Suppressor macrophage treated with lipopolysaccharide for 4 hours (primary cell): ENCODE data around the gene STK32C.
"Not testable (repeated sequence)": the region's sequence is repeated elsewhere in the genome, so short reads cannot be mapped to it uniquely, and the experiment has no call there.

ENCODE experiments used
- DNase-seq: peaks from one replicate; pipeline ENCODE4 v3.0.0-alpha.2; 2020

Gene STK32C

DNA sequence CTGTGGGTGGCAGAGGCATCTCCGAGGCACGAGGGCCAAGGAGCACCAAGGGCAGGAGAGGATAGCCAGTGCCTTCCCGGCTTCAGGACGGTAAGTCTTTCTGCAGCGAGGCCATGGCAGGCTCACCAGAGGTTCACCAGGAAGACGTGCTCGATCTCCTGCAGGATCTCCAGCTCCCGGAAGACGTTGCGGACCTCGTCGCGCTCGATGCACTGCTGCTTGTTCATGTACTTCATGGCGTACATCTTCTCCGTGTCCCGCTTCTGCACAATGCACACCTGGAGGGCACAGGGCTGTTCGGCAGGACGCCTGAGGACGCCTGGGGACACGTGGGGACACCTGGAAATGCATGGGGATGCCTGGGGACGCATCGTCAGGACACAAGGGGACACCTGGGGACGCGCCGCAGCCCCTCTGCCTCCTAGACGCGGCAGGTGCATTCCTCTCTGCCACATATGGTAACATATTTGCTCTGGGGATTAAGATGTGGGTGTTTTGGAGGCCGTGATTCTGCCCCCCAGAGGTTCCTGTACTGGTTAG, 79.8 kb downstream of the STK32C start:
- DNase-seq: no peak

DNA sequence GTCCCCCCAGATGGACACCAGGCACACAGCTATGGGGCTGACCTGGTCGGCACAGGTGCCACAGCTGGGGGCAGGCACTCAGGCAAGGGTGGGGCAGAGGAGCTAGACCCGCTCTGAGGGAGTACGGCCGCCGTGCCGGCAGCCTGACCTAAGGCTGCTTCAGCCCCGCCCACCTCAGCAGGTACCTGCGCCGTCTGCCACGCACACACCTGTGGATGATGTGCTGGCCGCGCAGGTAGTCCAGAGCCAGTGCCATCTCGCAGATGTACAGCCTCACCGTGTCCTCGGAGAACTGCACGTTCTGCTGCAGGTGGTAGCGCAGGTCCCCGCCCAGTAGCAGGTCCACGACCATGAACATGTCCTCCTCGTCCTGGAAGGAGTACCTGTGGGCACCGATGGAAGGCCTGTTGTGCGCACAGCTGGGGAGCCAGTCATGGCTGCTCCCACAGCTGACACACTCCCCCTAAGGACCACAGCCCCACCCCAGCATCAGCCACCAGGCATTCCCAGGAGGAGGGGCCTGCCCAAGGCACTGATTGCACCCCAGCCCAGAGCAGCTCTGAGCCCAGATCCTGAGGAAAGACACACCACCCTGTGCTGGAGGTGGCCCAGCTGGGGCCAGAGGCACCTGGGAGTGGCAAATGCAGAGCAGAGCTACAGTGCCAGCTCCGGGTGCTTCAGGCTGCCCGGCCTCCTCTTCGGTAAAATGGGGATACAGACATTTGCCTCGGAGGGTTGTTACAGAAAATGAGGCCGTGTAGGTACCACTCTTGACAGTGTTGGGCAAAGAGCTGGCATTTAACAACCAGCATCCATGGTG, 81.0 kb downstream of the STK32C start:
- no peak for DNase-seq

DNA sequence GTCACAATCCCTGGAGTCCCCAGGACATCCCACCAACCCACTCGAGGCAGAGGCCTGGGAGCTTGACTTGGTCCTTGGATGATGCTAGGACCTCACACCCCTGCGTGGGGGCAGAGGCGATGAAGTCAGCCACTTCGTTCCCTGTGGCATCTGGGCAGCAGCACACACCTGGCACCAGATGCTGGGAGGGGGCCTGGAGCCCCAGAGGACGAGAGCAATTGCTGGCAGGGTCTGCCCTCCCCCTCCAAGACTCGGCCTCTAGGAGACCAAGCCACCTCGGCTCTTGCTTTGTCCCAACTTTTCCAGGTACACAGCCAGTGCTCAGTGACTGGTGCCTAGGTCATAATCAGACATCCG, 81.9 kb downstream of the STK32C start:
- no peak for DNase-seq

DNA sequence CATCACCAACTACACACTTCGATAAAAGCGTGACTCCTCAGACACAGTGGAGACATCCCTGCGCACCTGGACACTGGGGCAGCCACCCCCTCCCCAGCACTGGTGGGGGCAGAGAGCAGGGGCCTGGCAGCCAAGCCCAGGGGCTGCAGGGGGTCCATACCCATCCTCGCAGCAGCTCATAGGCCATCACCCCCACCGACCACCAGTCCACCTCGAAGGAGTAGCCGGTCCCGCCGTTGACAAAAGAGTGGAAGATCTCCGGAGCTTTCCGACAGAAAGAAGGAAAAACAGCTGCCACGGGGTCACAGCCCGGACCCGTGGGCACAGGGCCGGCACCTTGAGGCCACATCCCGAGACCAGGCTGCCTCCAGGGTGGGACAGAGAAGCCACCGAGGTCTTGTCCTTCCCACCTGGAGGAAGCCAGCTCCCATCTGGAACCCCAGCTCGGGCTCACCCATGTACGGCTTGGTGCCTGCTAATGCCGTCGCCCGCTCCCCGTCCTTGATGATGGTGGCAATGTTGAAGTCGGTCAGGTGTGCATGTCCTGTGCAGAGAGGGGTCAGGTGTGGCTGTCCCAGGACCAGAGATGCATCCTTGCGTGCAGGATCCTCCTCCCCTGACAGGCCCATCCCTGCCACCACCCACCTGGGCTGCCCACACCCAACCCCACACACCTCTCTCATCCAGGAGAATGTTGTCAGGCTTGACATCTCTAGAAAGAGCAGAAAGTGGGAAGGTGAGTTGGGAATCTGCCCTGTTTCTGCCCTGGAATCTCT, 82.5 kb downstream of the STK32C start:
- no peak for DNase-seq

DNA sequence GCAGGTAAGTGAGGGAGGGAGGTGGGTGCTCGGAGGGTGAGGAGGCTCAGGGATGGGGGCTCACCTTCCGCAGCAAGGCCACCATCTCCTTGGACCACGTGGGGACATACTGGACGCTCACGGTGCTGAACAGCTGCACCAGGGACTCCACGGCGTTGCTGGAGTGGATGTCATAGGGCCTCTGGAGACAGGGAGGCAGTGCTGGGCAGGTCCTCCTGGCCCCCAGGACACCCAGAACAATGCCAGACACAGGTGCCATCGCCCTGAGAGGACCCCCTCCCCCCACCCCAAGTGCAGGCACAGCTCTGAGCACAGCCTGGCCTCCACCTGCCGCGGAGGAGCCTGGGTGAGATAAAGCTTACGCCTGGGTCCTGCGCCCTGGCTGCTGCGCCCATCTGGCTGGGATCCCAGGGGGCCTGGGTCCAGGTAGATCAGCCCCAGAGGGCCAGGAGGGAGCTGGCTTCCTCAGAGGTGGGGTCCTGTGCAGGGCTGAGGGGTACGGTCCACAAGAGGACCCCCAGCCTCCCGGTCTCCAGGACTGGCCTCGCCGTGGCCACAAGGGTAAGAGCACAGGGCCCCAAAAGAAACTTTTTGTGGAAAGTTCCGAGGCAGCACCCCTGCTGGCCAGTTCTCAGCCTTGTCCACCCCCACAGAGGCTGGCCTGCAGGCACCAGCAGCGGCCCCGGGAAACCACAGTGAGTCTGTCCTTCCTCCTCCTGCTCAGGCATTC, 83.2 kb downstream of the STK32C start:
- DNase-seq: peak; percentile 32

DNA sequence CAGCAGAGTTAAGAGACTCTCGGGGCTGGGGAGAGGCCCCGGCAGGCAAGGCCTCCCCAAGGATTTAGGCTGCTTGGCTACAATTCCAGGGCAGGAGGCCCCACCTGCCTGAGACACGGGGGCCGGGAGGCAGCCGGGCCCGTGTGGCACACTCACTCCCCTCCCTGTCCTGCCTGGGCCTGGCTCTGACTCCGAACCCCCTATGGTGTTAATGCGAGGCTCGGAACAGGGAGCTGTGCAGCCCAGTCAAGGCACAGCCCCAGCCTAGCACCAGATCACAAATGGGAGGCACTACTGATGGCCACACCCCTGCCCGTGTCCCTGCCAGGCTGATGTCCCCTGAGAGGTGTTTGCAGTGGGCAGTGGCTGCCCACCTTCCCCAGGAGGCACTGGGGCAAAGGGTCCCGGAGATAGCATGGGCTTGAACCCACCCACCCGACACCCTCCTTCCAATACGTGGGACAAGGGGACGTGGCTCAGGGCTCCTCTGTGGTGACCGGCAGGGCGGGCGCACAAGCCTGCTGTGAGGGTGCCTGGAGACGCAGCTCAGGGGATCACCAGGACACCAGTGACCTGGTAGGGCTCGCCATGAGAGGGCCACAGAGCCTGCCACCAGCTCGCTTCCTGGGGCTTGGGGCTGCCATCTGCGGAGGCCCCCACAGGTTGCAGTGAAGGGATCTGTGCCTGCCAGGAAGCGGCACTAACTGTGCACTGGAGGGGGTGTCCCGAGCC, 84.0 kb downstream of the STK32C start:
- DNase-seq: no peak

DNA sequence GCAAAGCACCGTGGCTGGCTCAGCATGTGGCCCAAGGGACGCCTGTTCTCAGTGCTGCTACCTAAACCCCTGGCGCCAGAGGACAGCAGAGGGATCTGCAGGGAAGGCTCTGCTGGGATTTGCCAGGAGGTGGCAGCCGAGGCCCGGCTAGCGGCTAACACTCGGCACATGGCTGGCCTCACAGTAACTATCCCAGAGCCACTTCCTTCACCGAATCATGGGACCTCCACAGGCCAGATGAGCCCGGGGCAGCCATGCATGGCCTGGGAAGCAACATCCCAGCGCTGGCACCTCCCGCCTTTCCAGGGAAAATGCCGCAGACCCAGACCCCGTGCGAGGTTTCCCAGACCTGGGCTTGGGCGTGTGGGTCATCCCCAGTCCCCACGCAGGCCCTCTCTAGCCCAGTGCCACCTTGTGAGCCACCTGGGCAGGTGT, 84.6 kb downstream of the STK32C start:
- peak; percentile 91 for DNase-seq

DNA sequence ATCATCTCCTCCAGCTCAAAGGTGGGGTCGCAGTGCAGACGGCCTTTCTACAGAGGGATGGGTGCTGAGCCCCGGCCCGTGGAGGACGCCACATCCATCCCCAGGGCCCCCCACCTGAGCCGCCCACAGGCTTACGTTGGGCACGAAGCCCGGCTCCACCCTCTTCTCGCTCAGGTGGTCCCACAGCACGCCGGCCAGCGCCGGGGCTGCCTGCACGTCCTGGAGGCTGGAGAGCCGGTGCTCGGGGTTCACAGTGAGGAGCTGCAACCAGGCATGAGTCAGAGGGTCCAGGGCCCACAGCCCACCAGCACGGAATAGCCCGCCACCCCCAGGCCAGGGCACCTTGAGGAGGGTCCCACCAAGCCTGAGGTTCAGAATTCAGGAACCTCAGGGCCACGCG, 85.0 kb downstream of the STK32C start:
- DNase-seq: no peak

DNA sequence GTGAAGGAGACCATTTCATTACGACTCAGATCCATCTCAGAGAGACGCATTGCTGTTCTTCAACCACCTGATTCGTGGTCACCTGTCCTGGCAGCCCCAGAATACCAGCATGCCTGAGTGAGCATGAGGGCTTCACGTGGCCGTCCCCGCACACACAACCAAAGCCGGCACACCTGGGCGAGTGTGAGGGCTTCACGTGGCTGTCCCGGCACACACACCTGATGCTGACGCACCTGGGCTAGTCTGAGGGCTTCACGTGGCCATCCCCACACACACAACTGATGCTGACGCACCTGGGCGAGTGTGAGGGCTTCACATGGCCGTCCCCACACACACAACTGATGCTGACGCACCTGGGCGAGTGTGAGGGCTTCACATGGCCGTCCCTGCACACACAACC, 86.8 kb downstream of the STK32C start:
- DNase-seq: not testable (repeated sequence)

DNA sequence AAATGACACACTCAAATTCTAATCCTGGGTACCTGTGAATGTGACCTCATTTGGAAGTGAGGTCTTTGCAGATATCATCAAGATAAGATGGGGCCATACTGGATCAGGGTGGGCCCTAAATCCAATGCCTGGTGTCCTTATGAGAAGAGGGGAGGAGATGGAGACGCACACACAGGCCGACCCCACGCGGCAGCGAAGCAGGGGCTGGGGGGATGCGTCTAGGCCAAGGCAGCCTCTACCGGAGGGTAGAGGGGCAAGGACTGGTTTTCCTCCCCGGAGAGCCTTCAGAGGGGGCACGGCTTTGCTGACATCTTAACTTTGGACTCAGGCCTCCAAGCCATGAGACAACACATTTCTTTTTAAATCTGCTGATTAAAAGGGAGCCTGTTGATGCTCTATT, 87.7 kb downstream of the STK32C start:
- DNase-seq: no peak

DNA sequence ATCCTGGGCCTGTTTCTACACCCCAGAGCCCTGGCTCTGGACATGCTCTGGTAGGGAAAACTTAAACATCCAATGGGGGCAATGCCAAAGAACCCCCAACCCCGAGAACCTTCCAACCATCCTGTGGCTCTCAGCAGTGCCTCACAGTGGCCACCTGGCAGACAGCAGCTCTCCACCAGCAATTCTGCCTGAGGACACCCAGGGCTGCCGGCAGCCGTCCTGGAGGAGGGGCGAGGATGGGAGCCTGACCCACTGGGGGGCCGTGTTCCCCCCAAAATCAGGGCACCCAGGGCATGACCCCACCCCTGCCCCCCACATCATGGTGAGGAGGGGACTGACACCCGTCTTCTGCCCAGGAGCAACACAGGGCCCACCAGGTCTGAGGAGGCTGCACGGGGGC, 88.3 kb downstream of the STK32C start:
- DNase-seq: no peak

DNA sequence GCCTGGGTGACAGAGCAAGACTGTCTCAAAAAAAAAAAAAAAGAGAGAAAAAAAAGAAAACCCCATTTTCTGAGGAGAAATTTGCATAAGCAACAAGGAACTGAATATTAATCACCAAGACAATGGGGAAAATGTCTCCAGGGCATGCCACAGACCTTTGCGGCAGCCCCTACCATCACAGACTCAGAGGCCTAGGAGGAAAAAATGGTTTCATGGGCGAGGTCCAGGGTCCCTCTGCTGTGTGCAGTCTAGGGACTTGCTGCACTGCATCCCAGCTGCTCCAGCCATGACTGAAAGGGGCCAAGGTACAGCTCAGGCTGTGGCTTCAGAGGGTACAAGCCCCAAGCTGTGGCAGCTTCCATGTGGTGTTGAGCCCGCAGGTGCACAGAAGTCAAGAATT, 91.3 kb downstream of the STK32C start:
- not testable (repeated sequence) for DNase-seq

DNA sequence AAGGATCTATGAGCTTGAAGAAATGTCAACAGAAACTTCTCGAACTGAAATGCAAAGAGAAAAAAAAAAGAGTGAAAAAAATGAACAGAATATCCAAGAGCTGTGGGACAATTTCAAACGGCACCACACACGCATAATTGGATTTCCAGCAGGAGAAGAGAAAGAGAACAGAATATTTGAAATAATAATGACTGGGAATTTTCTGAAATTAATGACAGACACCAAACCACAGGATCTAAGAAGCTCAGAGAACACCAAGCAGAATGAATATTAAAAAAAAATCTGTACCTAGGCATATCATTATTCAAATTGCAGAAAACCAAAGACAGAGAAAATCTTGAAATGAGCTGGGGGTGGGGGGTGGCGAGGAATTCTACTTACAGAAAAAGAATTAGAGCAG, 93.8 kb downstream of the STK32C start:
- DNase-seq: no peak

DNA sequence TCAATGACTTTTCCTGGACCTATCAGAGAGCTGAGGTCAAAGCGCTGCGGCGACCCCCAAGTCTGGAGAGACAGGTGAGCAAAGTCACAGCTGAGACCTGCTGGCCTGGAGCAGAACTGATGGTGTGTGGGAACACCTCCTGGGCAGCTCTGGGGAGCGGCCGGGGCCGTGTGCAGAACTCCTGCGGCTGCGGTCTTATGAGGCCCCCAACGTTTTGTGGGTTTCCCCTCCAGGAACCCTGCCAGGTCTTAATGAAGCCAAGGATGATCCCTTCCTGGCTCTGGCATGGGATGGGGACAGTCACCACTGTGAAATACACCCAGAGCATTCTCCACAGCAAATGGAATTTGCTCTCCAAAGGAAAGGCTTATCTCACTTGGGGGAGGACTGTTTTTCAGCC, 94.9 kb downstream of the STK32C start:
- DNase-seq: no peak

DNA sequence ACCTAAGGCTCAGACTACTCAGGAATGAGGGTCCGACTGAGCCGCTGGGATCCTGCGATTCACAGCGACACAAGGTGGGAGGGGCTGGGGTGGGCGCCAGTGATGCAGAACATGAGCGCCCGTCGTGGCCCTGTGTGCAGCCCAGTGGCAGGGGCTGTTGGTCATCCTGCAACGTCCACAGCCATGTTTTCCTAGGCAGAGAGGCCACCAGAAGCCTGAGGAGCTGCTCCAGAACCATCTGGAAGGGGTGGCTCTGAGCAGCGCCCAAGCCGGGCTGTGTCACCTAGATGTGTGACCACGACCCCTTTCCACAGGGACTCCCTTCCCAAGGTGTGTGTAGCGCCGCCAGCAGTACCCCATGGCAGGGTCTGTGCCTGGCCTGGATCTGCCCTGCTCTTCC, 96.5 kb downstream of the STK32C start:
- no peak for DNase-seq

DNA sequence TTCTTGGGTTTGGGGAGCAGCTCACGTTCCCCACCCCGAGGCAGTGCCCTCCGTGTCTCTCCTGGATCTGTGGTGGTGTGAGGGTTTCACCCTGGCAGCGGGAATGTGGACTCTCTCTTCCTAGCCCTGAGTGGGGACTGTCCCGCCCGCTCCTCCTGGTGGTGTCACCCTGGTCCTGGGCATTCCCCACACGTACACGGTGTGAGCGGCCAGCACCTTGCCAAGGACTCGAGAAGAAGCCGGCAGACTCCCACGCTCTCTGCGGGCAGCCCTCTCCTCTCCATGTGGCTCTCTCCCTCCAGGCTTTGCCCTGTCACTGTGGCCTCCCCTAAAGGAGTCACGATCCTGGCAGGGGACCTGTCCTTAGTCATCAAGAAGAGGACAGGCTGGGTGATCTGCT, 97.0 kb downstream of the STK32C start:
- DNase-seq: no peak

DNA sequence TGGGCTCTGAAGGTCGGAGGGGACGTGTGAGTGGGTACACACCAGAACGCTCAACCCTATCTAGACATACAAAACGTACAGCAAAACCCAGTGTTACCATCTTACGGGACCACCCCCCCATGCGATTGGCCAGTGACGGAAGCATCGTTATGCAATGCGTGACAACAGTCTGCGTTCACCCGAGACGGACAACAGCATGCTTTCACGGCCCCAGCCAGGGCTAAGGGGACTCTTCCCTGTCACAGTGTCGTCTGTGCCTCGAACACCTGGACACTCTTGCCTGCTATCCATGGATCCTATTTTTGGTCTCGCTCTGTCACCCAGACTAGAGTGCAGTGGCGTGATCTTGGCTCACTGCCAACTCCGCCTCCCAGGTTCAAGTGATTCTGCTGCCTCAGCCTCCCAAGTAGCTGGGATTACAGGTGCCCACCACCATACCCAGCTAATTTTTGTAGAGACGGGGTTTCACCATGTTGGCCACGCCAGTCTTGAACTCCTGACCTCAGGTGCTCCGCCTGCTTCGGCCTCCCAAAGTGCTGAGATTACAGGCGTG, 97.7 kb downstream of the STK32C start:
- DNase-seq: no peak

DNA sequence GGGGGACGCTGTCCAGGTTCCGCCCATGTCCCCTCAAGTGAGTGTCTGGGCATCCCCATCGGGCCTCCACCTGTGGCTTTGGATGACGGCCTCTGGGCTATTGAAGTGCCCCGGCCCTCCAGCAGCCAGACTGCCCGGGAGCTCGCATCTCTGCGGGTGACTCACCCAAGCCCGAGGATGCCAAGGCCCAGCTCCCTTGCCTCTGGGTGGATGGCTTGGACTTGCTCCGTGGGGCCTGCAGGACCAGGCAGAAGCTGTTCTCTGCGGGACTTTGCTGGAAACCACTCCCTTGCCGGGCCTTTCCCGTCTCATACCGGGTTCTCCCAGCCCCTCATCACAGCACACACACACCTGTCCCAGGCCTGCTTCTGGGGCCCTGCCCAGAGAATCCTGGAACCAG, 98.6 kb downstream of the STK32C start:
- no peak for DNase-seq

DNA sequence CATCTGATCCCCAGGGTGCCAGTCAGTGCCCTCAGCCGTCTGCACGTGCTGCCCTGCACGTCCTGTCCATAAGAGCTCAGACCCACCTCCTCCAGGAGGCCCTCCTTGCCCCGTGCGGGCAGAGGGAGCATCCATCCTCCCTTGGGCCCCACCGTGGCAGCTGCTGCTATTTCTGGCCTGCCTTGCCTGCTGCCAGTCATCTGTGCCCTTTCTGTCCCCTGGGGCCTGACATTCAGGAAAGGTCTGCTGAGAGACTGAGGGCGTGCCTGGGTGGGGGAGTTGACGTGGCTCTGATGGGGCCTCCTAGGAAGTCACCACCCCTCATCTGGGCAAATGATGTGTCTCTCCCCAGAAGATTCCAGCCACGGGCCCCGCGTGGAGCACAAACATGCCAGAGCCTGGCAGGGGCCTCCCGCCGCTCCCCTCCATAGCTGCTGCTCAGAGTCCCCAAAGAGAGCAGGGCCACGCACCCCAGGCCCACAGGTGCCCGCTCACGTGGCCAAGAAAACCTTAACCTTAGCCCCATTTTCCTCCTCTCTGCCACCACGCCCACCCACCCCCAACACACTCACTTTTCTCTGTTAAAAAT, 99.2 kb downstream of the STK32C start:
- DNase-seq: no peak

DNA sequence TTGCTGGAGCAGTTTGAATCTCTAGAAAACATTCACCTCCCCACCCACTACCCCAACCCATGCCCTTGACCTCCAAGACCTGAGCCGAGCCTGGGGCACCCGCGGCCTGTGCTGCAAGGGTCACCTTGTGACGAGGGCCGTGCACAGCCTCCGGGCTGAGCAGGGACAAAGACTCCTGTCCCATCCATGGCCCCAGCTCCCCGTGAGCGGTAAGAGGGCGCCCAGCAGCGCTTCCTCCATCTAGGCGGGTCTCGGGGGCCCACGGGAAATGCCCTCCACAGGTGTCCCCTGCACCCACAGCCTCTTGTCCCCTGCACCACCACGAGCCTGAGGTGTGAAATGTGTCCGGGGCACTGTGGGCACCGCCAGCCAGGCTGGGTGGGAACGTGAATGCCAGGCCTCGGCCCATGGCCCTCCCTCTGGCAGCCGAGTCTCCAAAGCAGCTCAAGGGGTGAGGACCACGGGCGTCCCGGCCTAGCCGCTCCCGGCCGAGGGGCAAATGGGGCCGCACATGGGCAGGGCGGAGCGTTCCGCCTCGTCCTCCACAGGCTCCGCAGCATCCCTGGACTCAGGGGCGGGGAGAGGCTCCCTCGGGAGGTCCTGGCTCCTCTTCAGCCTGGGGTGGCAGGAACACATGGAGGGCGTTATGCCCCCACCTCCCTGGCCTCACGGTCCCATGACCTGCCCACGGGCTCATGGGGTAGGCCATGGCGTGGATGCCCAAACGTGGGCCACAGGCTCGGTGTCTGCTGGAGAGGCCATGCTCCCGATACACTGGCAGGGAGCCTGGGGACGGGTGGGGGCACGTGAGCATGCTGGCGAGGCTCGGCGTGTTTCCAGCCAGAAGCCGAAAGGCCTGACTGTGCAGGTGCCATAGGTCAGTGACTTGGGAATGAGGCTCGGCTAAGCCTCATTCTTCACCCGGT, 100.0 kb downstream of the STK32C start:
- DNase-seq: no peak
